ENCODE measurements around the gene ESRRB.

ESRRB gene

GRCh38 chr14:76501156-76501720 lies 125.3 kb downstream of the ESRRB start:
- H3K4me3 ChIP-seq (ENCODE audit: low read depth, low read length) = no peak overlapping the region
- DNase-seq (ENCODE audit: low read depth) = peak; percentile 40
- no peak for TF ChIP-seq CTCF (IDR thresholded peaks at IDR 0.05; ENCODE audit: insufficient read depth, low read depth, low read length, missing control alignments)

- no peak for DNase-seq (ENCODE audit: low read depth)
- no peak overlapping the region for H3K4me3 ChIP-seq (ENCODE audit: low read depth, low read length)
- no peak for TF ChIP-seq CTCF (IDR thresholded peaks at IDR 0.05; ENCODE audit: insufficient read depth, low read depth, low read length, missing control alignments)
These were observed 126.3 kb downstream of the ESRRB start for GRCh38 chr14:76502219-76502618.

- TF ChIP-seq CTCF (IDR thresholded peaks at IDR 0.05; ENCODE audit: insufficient read depth, low read depth, low read length, missing control alignments) = no peak
These were observed 126.7 kb downstream of the ESRRB start for GRCh38 chr14:76502638-76503037.

GRCh38 chr14:76509311-76509710 lies 133.4 kb downstream of the ESRRB start:
- TF ChIP-seq CTCF (IDR thresholded peaks at IDR 0.05; ENCODE audit: insufficient read depth, low read depth, low read length, missing control alignments) = no peak
- H3K4me3 ChIP-seq (ENCODE audit: low read depth, low read length) = no peak overlapping the region
- DNase-seq (ENCODE audit: low read depth) = no peak

More at GRCh38 chr14:76502638-76503037, 126.7 kb downstream of the ESRRB start:
- H3K4me3 ChIP-seq (ENCODE audit: low read depth, low read length) = no peak overlapping the region
- peak; percentile 57 for DNase-seq (ENCODE audit: low read depth)

- no peak overlapping the region for H3K4me3 ChIP-seq (ENCODE audit: low read depth, low read length)
- TF ChIP-seq CTCF (IDR thresholded peaks at IDR 0.05; ENCODE audit: insufficient read depth, low read depth, low read length, missing control alignments) = no peak
- no peak for DNase-seq (ENCODE audit: low read depth)
These were observed 134.2 kb downstream of the ESRRB start for GRCh38 chr14:76510181-76510580.

- peak; percentile 53 for TF ChIP-seq CTCF (IDR thresholded peaks at IDR 0.05; ENCODE audit: insufficient read depth, low read depth, low read length, missing control alignments)
- no peak overlapping the region for H3K4me3 ChIP-seq (ENCODE audit: low read depth, low read length)
- DNase-seq (ENCODE audit: low read depth) = peak; percentile 55
These were observed 138.5 kb downstream of the ESRRB start for GRCh38 chr14:76514213-76514998.
